Esophagus muscularis mucosa (tissue), 3 donors: ENCODE measurements around the gene C1GALT1.
"Not testable (repeated sequence)": the region's sequence is repeated elsewhere in the genome, so short reads cannot be mapped to it uniquely, and the experiment has no call there.

Source experiments
- POLR2AphosphoS5 ChIP-seq, 2 donors: sonication (generic); formaldehyde crosslinking; IDR thresholded peaks; one replicate each; pipeline ENCODE4 v1.6.1; 2017; ENCODE audit warnings: antibody characterized with exemption in 2 of 2
- TF ChIP-seq, protein P1 (sequence below), 3 experiments: fragments of 200-600 bp in 2 of 3; fragments of 450-650 bp in 1 of 3; sonication (generic) in 2 of 3; IDR thresholded peaks; one replicate each; pipeline ENCODE4 v1.5.1; 2017 to 2019; ENCODE audit warnings: antibody characterized with exemption in 3 of 3, mild to moderate bottlenecking in 2 of 3, moderate library complexity in 1 of 3

DNA sequence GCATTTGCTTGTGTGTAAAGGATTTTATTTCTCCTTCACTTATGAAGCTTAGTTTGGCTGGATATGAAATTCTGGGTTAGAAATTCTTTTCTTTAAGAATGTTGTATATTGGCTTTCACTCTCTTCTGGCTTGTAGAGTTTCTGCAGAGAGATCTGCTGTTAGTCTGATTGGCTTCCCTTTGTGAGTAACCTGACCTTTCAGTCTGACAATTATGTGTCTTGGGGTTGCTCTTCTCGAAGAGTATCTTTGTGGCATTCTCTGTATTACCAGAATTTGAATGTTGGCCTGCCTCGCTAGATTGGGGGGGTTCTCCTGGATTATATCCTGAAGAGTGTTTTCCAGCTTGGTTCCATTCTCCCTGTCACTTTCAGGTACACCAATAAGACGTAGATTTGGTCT lies 17.9 kb downstream of the C1GALT1 start:
- not testable (repeated sequence) for TF ChIP-seq POLR2AphosphoS5 (IDR thresholded peaks at IDR 0.05)
- TF ChIP-seq, protein P1, sequence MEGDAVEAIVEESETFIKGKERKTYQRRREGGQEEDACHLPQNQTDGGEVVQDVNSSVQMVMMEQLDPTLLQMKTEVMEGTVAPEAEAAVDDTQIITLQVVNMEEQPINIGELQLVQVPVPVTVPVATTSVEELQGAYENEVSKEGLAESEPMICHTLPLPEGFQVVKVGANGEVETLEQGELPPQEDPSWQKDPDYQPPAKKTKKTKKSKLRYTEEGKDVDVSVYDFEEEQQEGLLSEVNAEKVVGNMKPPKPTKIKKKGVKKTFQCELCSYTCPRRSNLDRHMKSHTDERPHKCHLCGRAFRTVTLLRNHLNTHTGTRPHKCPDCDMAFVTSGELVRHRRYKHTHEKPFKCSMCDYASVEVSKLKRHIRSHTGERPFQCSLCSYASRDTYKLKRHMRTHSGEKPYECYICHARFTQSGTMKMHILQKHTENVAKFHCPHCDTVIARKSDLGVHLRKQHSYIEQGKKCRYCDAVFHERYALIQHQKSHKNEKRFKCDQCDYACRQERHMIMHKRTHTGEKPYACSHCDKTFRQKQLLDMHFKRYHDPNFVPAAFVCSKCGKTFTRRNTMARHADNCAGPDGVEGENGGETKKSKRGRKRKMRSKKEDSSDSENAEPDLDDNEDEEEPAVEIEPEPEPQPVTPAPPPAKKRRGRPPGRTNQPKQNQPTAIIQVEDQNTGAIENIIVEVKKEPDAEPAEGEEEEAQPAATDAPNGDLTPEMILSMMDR (IDR thresholded peaks at IDR 0.05) = not testable (repeated sequence)
